Activated T-cell treated with anti-CD3 and anti-CD28 coated beads for 1 hour (primary cell): Measurements from ENCODE around the gene TSC22D3.
A peak's percentile ranks its signal among the peaks of the same experiment; 100 is the strongest.
"Not testable (repeated sequence)": the region's sequence is repeated elsewhere in the genome, so short reads cannot be mapped to it uniquely, and the experiment has no call there.

ENCODE experiments used
- DNase-seq: peaks from one replicate; pipeline ENCODE4 v3.0.0-alpha.2; 2020; ENCODE audit warnings: low read depth

The TSC22D3 gene

GRCh38 chrX:107775734-107776511, at the start of gene TSC22D3:
TSC22D3 (minus strand) TSS chrX:107775787; CDS start chrX:107775419, 368 bp downstream.
- peak; percentile 26 for DNase-seq

GRCh38 chrX:107823456-107823855, 47.9 kb upstream of the TSC22D3 start:
- no peak for DNase-seq

GRCh38 chrX:107823042-107823441, 47.5 kb upstream of the TSC22D3 start:
- DNase-seq: no peak

- no peak for DNase-seq
Observed at GRCh38 chrX:107818900-107819521, 43.4 kb upstream of the TSC22D3 start.

- DNase-seq: not testable (repeated sequence)
Observed at GRCh38 chrX:107810053-107810452, 34.5 kb upstream of the TSC22D3 start.

GRCh38 chrX:107805179-107805578, 29.6 kb upstream of the TSC22D3 start:
- DNase-seq: no peak

- no peak for DNase-seq
Observed at GRCh38 chrX:107804427-107804826, 28.8 kb upstream of the TSC22D3 start.

- no peak for DNase-seq
Observed at GRCh38 chrX:107787827-107788226, 12.2 kb upstream of the TSC22D3 start.

GRCh38 chrX:107780525-107780924, 4.9 kb upstream of the TSC22D3 start:
- no peak for DNase-seq

- DNase-seq: no peak
Observed at GRCh38 chrX:107777536-107777832, 1.9 kb upstream of the TSC22D3 start, which contains the start of gene NCBP2L. NCBP2L (plus strand) TSS chrX:107777733; CDS start chrX:107794221, 16,488 bp downstream.

GRCh38 chrX:107776649-107777535, 1.3 kb upstream of the TSC22D3 start:
- peak; percentile 53 for DNase-seq

- DNase-seq: no peak
Observed at GRCh38 chrX:107775000-107775733, 420 bp downstream of the TSC22D3 start.

- no peak for DNase-seq
Observed at GRCh38 chrX:107773906-107774435, 1.6 kb downstream of the TSC22D3 start.

GRCh38 chrX:107773206-107773605, 2.4 kb downstream of the TSC22D3 start:
- no peak for DNase-seq

- no peak for DNase-seq
Observed at GRCh38 chrX:107769581-107770317, 5.8 kb downstream of the TSC22D3 start.

GRCh38 chrX:107768051-107768450, 7.5 kb downstream of the TSC22D3 start:
- no peak for DNase-seq

- DNase-seq: no peak
Observed at GRCh38 chrX:107766470-107767150, 9.0 kb downstream of the TSC22D3 start.

- DNase-seq: no peak
Observed at GRCh38 chrX:107764845-107765608, 10.6 kb downstream of the TSC22D3 start.

- DNase-seq: no peak
Observed at GRCh38 chrX:107763647-107764046, 11.9 kb downstream of the TSC22D3 start.
